ENCODE results near the gene CHMP3.

GRCh38 chr2:86566821-86567190 is 3.6 kb upstream of the CHMP3 start:
- TF ChIP-seq TAF1 (IDR thresholded peaks at IDR 0.05; ENCODE audit: low read depth, low read length) (no peak), POLR2AphosphoS5 (IDR thresholded peaks at IDR 0.05; ENCODE audit: low read depth, low read length) (no peak), POLR2A (IDR thresholded peaks at IDR 0.05; ENCODE audit: low read depth, low read length) (no peak), SPI1 (IDR thresholded peaks at IDR 0.05; ENCODE audit: low read depth, low read length) (no peak)

Data from GM12891 (cell line).